Inflammatory macrophage treated with lipopolysaccharide for 1 hour (primary cell): ENCODE measurements around the gene CBX3.
A peak's percentile ranks its signal among the peaks of the same experiment; 100 is the strongest.
"Not testable (repeated sequence)": the region's sequence is repeated elsewhere in the genome, so short reads cannot be mapped to it uniquely, and the experiment has no call there.

ENCODE experiments used
- DNase-seq, 2 donors: peaks; one replicate each; pipeline ENCODE4 v3.0.0-alpha.2; 2020 to 2022

Gene CBX3

GRCh38 chr7:26203016-26203415, 1.5 kb downstream of the CBX3 start:
- DNase-seq = no peak

GRCh38 chr7:26208040-26208439, 6.5 kb downstream of the CBX3 start:
- no peak for DNase-seq

GRCh38 chr7:26212921-26213718, 11.6 kb downstream of the CBX3 start:
- no peak for DNase-seq

- DNase-seq = no peak
These were observed 12.4 kb downstream of the CBX3 start for GRCh38 chr7:26213807-26214515.

- DNase-seq = peak; percentile 42 to 66
These were observed 14.5 kb downstream of the CBX3 start for GRCh38 chr7:26216049-26216448.

GRCh38 chr7:26224359-26224758, 22.8 kb downstream of the CBX3 start:
- DNase-seq = no peak

- no peak for DNase-seq
These were observed 26.4 kb downstream of the CBX3 start for GRCh38 chr7:26227987-26228386.

- DNase-seq = no peak
These were observed 32.5 kb downstream of the CBX3 start for GRCh38 chr7:26233902-26234511.

- DNase-seq = peak in 1 of 2 donors; percentile 23
These were observed 35.7 kb downstream of the CBX3 start for GRCh38 chr7:26237035-26237807.

- DNase-seq = no peak
These were observed 36.5 kb downstream of the CBX3 start for GRCh38 chr7:26238032-26238431.

- no peak for DNase-seq
These were observed 43.6 kb downstream of the CBX3 start for GRCh38 chr7:26245150-26245549.

GRCh38 chr7:26250239-26250638, 48.7 kb downstream of the CBX3 start:
- DNase-seq = no peak

- not testable (repeated sequence) for DNase-seq
These were observed 60.3 kb downstream of the CBX3 start for GRCh38 chr7:26261866-26262265.
